HepG2 (cell line): ENCODE results near the gene TADA2A. TPM values are rescaled to one million over a fixed set of nuclear protein-coding genes. Genes with fewer than 3 reads are reported as not detected.
A peak's percentile ranks its signal among the peaks of the same experiment; 100 is the strongest.

Experiments used
- ADNP ChIP-seq: sonication (generic); formaldehyde crosslinking; IDR thresholded peaks from 2 replicates; pipeline ENCODE4 v1.4.0; 2020; ENCODE audit warnings: missing genetic modification reagents
- ATF1 ChIP-seq: IDR thresholded peaks from 2 replicates; pipeline ENCODE4 v1.6.1; 2016; ENCODE audit warnings: mild to moderate bottlenecking, control low read depth
- ATRX ChIP-seq: sonication (generic); formaldehyde crosslinking; IDR thresholded peaks from 2 replicates; pipeline ENCODE4 v1.4.0; 2020; ENCODE audit warnings: missing genetic modification reagents, borderline replicate concordance
- MIXL1 ChIP-seq: IDR thresholded peaks from 2 replicates; pipeline ENCODE4 v1.6.1; 2016
- PAXIP1 ChIP-seq: sonication (generic); formaldehyde crosslinking; conservative IDR thresholded peaks from 2 replicates; pipeline ENCODE4 v1.4.0; 2020; ENCODE audit warnings: mild to moderate bottlenecking, missing genetic modification reagents, moderate library complexity
- PCBP2 ChIP-seq: fragments of 200-400 bp; formaldehyde crosslinking; optimal IDR thresholded peaks from 2 replicates; pipeline ENCODE3; 2018; ENCODE audit warnings: low read length, low read depth; ENCODE audit not compliant: poor library complexity, severe bottlenecking
- STAG1 ChIP-seq: sonication (generic); formaldehyde crosslinking; IDR thresholded peaks from 2 replicates; pipeline ENCODE4 v1.4.0; 2020; ENCODE audit warnings: missing genetic modification reagents
- ZNF546 ChIP-seq: sonication (generic); formaldehyde crosslinking; conservative IDR thresholded peaks from 2 replicates; pipeline ENCODE4 v1.8.1; 2023; ENCODE audit warnings: mild to moderate bottlenecking, missing genetic modification reagents
- ZNF691 ChIP-seq: sonication (generic); formaldehyde crosslinking; IDR thresholded peaks from 2 replicates; pipeline ENCODE4 v1.4.0; 2020; ENCODE audit warnings: missing genetic modification reagents, low read depth, mild to moderate bottlenecking, borderline replicate concordance
- ZNF770 ChIP-seq: sonication (generic); formaldehyde crosslinking; IDR thresholded peaks from 2 replicates; pipeline ENCODE4 v1.5.0; 2020; ENCODE audit warnings: mild to moderate bottlenecking, missing genetic modification reagents
- ZNF891 ChIP-seq: sonication (generic); formaldehyde crosslinking; IDR thresholded peaks from 2 replicates; pipeline ENCODE4 v1.5.0; 2020; ENCODE audit warnings: mild to moderate bottlenecking, missing genetic modification reagents
- polyA plus RNA-seq, 8 experiments: library from polyadenylated mRNA; depleted of rRNA in 3 of 8; stranded (reverse) in 7 of 8; unstranded in 1 of 8; fragments of >200 nt; fragmentation: Illumina TruSeq in 4 of 8; extraction: Trizol in 4 of 8; gene quantifications; 2 replicates each; pipeline versions ENCODE4 v1.2.1 to v1.2.3, GENCODE V29; 2011 to 2016; ENCODE audit warnings: low read depth in 4 of 8, missing spikeins in 1 of 8, mixed read lengths in 1 of 8; ENCODE audit not compliant: insufficient read depth in 1 of 8
- total RNA-seq, 5 experiments: library from RNA; depleted of rRNA; stranded (reverse); fragments of >200 nt; fragmentation: Illumina TruSeq; extraction: Trizol; gene quantifications; 2 replicates each; pipeline ENCODE4 v1.2.3, GENCODE V29; 2016; ENCODE audit warnings: low read depth in 1 of 5

The TADA2A gene
- total and polyA plus RNA-seq, 2 of the 13 experiments (the other 11 are each of a cell fraction or from before 2014, with no cell fraction given): 8.0 to 14.0 TPM

- TF ChIP-seq ATF1 (CRISPR knock-in tag): no peak
- no peak for TF ChIP-seq PCBP2
- TF ChIP-seq STAG1 (CRISPR knock-in tag): peak; percentile 84
- TF ChIP-seq ATRX (CRISPR knock-in tag): no peak
- no peak for TF ChIP-seq ADNP
- TF ChIP-seq ZNF891 (CRISPR knock-in tag): no peak
- no peak for TF ChIP-seq ZNF691 (CRISPR knock-in tag)
- no peak for TF ChIP-seq PAXIP1 (CRISPR knock-in tag)
- TF ChIP-seq ZNF770: no peak
- TF ChIP-seq ZNF546 (CRISPR knock-in tag): no peak
- no peak for TF ChIP-seq MIXL1 (CRISPR knock-in tag)
These were observed 120.7 kb downstream of the TADA2A start (continued) for GRCh38 chr17:37527249-37527851.

Other genes with a start within 250 kb of the TADA2A start
- not detected in 2 replicates for gene C17orf78, start 30.9 kb upstream of the TADA2A start, total RNA-seq (2016; rRNA removed; fragmentation: Illumina TruSeq; extraction: Trizol)
- not detected in 2 replicates for gene C17orf78, start 30.9 kb upstream of the TADA2A start, polyA plus RNA-seq (2011; rRNA removed)
- gene ACACA, start 50 bp upstream of the TADA2A start, total RNA-seq (2016; rRNA removed; fragmentation: Illumina TruSeq; extraction: Trizol): 47.2 and 66.3 TPM in 2 replicates
- gene ACACA, start 50 bp upstream of the TADA2A start, polyA plus RNA-seq (2011; rRNA removed): 39.2 and 41.7 TPM in 2 replicates
- gene DUSP14, start 83.0 kb downstream of the TADA2A start, total RNA-seq (2016; rRNA removed; fragmentation: Illumina TruSeq; extraction: Trizol): 33.5 and 44.1 TPM in 2 replicates
- 38.6 and 39.8 TPM in 2 replicates for gene DUSP14, start 83.0 kb downstream of the TADA2A start, polyA plus RNA-seq (2011; rRNA removed)
- 8.7 and 15.4 TPM in 2 replicates for gene SYNRG, start 202.5 kb downstream of the TADA2A start, total RNA-seq (2016; rRNA removed; fragmentation: Illumina TruSeq; extraction: Trizol)
- 7.3 and 9.3 TPM in 2 replicates for gene SYNRG, start 202.5 kb downstream of the TADA2A start, polyA plus RNA-seq (2011; rRNA removed)
- gene DDX52, start 236.6 kb downstream of the TADA2A start, total RNA-seq (2016; rRNA removed; fragmentation: Illumina TruSeq; extraction: Trizol): 36.1 and 41.4 TPM in 2 replicates
- 6.8 and 8.9 TPM in 2 replicates for gene DDX52, start 236.6 kb downstream of the TADA2A start, polyA plus RNA-seq (2011; rRNA removed)